Gastrocnemius medialis (tissue), 4 donors: ENCODE data around the gene PPP6R2. TPM values are rescaled to one million over a fixed set of nuclear protein-coding genes. Genes with fewer than 3 reads are reported as not detected.

ENCODE experiments used
- ATAC-seq, 2 donors: fragments of 150-250 bp; one replicate each; pipeline ENCODE4 v1.9.1; 2016
- DNase-seq, 2 donors: peaks; one replicate each; pipeline ENCODE4 v3.0.0-alpha.2; 2019
- H3K27ac ChIP-seq, 4 donors: fragments of 200-600 bp; sonication (generic); 1 replicate in 1 of 4; 2 replicates in 3 of 4; pipeline ENCODE4 v1.5.1; 2016 to 2018; ENCODE audit warnings: mild to moderate bottlenecking in 2 of 4, moderate library complexity in 1 of 4
- H3K27me3 ChIP-seq, 3 donors: fragments of 200-600 bp; sonication (generic) in 2 of 3; 1 replicate in 1 of 3; 2 replicates in 2 of 3; pipeline versions ENCODE4 v1.5.1 to v1.6.0; 2016 to 2019; ENCODE audit warnings: mild to moderate bottlenecking in 1 of 3, moderate library complexity in 1 of 3
- H3K36me3 ChIP-seq, 2 donors: fragments of 200-600 bp; sonication (generic) in 1 of 2; one replicate each; pipeline ENCODE4 v1.5.1; 2017 to 2018
- H3K4me1 ChIP-seq, 2 donors: fragments of 200-600 bp; sonication (generic) in 1 of 2; one replicate each; pipeline ENCODE4 v1.5.1; 2016 to 2017; ENCODE audit warnings: mild to moderate bottlenecking in 2 of 2
- H3K4me3 ChIP-seq, 4 donors: fragments of 200-600 bp; sonication (generic) in 3 of 4; 1 replicate in 1 of 4; 2 replicates in 3 of 4; pipeline ENCODE4 v1.5.1; 2016 to 2019; ENCODE audit warnings: mild to moderate bottlenecking in 2 of 4
- H3K9me3 ChIP-seq, 3 donors: fragments of 200-600 bp; sonication (generic) in 2 of 3; 1 replicate in 1 of 3; 2 replicates in 2 of 3; pipeline ENCODE4 v1.5.1; 2016 to 2019
- CTCF ChIP-seq, 5 experiments: fragments of 450-650 bp in 3 of 5; fragments of 200-600 bp in 2 of 5; sonication (generic) in 2 of 5; IDR thresholded peaks in 4 of 5; conservative IDR thresholded peaks in 1 of 5; 1 replicate in 4 of 5; 2 replicates in 1 of 5; pipeline ENCODE4 v1.5.1; 2016 to 2019; ENCODE audit warnings: antibody characterized with exemption in 5 of 5, mild to moderate bottlenecking in 3 of 5, moderate library complexity in 3 of 5
- POLR2A ChIP-seq, 2 donors: fragments of 450-650 bp; IDR thresholded peaks; one replicate each; pipeline ENCODE4 v1.6.1; 2017; ENCODE audit warnings: antibody characterized with exemption in 2 of 2, mild to moderate bottlenecking in 2 of 2, moderate library complexity in 2 of 2
- in situ Hi-C, 4 donors: fragments of 200-750 bp; cut with MboI; loops; one replicate each; pipeline versions ENCODE4 v1.15.0 to v1.8.0; 2017; ENCODE audit warnings: low sequenced_read_pairs in 4 of 4
- intact Hi-C: fragments of 100-400 bp; cut with DNase I; formaldehyde crosslinking; loops from one replicate; pipeline ENCODE4 v1.15.1; 2023; ENCODE audit warnings: low total_unique reads
- total RNA-seq, 4 donors: library from RNA; depleted of rRNA; stranded (reverse); fragments of >200 nt; gene quantifications; one replicate each; pipeline versions ENCODE4 v1.1.0 to v1.2.3, GENCODE V29; 2016

Gene PPP6R2
- total RNA-seq, 4 donors from 2014 or later = 55.7 to 96.2 (median 74.1) TPM

GRCh38 chr22:50471962-50472361 is 128.8 kb downstream of the PPP6R2 start:
- no peak overlapping the region for H3K4me3 ChIP-seq
- intact Hi-C loops = no loop called here

GRCh38 chr22:50473088-50473487 is 130.0 kb downstream of the PPP6R2 start:
- Histone ChIP-seq H3K4me3 (peak overlapping the region in 3 of 4 donors; percentile 66 to 91 (median 85)), H3K36me3 (no peaks in the 10 kb centered on the region), H3K4me1 (peaks cover 45 to 54% of the 10 kb centered on the region in 2 donors), H3K27me3 (no peaks in the 10 kb centered on the region), H3K27ac (no peak overlapping the region), H3K9me3 (no peaks in the 10 kb centered on the region)
- TF ChIP-seq POLR2A (IDR thresholded peaks at IDR 0.05) (no peak), CTCF (IDR thresholded peaks at IDR 0.05 in 4 of 5, conservative IDR thresholded peaks at IDR 0.05 in 1 of 5) (no peak)
- ATAC-seq (no peak), DNase-seq (no peak)
- intact Hi-C loops = no loop called here
- in situ Hi-C loops = no loop called here

More at GRCh38 chr22:50471962-50472361, 128.8 kb downstream of the PPP6R2 start:
- H3K4me1 ChIP-seq = peaks cover 45 to 54% of the 10 kb centered on the region in 2 donors
- no peak for DNase-seq
- TF ChIP-seq POLR2A (IDR thresholded peaks at IDR 0.05) (no peak), CTCF (IDR thresholded peaks at IDR 0.05 in 4 of 5, conservative IDR thresholded peaks at IDR 0.05 in 1 of 5) (no peak)
- in situ Hi-C loops = no loop called here
- peaks cover 0 to 7% of the 10 kb centered on the region in 2 donors for H3K36me3 ChIP-seq
- ATAC-seq = no peak
- H3K27me3 ChIP-seq = no peaks in the 10 kb centered on the region
- H3K27ac ChIP-seq = no peak overlapping the region
- H3K9me3 ChIP-seq = no peaks in the 10 kb centered on the region

GRCh38 chr22:50473855-50474671 is 130.9 kb downstream of the PPP6R2 start:
- intact Hi-C loops (no loop called here), in situ Hi-C loops (no loop called here)
- ATAC-seq = peak; percentile 6 to 14
- Histone ChIP-seq H3K4me3 (peak overlapping the region; percentile 55 to 91 (median 76)), H3K27ac (peak overlapping the region; percentile 56 to 88 (median 82)), H3K27me3 (peaks cover 0 to 3% (median 0%) of the 10 kb centered on the region in 3 donors), H3K9me3 (no peaks in the 10 kb centered on the region), H3K4me1 (peaks cover 45 to 54% of the 10 kb centered on the region in 2 donors), H3K36me3 (no peaks in the 10 kb centered on the region)
- no peak for DNase-seq
- TF ChIP-seq CTCF (IDR thresholded peaks at IDR 0.05 in 4 of 5, conservative IDR thresholded peaks at IDR 0.05 in 1 of 5) (no peak), POLR2A (IDR thresholded peaks at IDR 0.05) (peak in 1 of 2 donors; percentile 24)

- Histone ChIP-seq H3K4me1 (peaks cover 43 to 46% of the 10 kb centered on the region in 2 donors), H3K27ac (peak within 1 kb of the TSS; percentile 77 to 88 (median 86)), H3K36me3 (no peaks in the 10 kb centered on the region), H3K9me3 (no peaks in the 10 kb centered on the region), H3K27me3 (peaks cover 3 to 7% (median 7%) of the 10 kb centered on the region in 3 donors), H3K4me3 (peak within 1 kb of the TSS; percentile 66 to 95 (median 78))
- intact Hi-C loops (loop anchor here (1.0 kb wide), 1 partner anchor 32 kb away; the partner anchor contains the start of gene LMF2), in situ Hi-C loops (no loop called here)
- peak; percentile 85 to 89 for DNase-seq
- peak; percentile 91 to 95 for ATAC-seq
- TF ChIP-seq CTCF (IDR thresholded peaks at IDR 0.05 in 4 of 5, conservative IDR thresholded peaks at IDR 0.05 in 1 of 5) (no peak), POLR2A (IDR thresholded peaks at IDR 0.05) (peak; percentile 89 to 96)
These were observed 131.9 kb downstream of the PPP6R2 start, which contains the start of gene SBF1 for GRCh38 chr22:50474710-50475651. TSS of gene SBF1 (minus strand) at chr22:50475035. CDS start at chr22:50474840, 195 bp downstream.
